ENCODE data around the gene BMP3. TPM values are rescaled to one million over a fixed set of nuclear protein-coding genes. Genes with fewer than 3 reads are reported as not detected.

BMP3 gene, protein sequence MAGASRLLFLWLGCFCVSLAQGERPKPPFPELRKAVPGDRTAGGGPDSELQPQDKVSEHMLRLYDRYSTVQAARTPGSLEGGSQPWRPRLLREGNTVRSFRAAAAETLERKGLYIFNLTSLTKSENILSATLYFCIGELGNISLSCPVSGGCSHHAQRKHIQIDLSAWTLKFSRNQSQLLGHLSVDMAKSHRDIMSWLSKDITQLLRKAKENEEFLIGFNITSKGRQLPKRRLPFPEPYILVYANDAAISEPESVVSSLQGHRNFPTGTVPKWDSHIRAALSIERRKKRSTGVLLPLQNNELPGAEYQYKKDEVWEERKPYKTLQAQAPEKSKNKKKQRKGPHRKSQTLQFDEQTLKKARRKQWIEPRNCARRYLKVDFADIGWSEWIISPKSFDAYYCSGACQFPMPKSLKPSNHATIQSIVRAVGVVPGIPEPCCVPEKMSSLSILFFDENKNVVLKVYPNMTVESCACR
- total RNA-seq (7.1 and 7.7 TPM in 2 replicates), polyA plus RNA-seq (2.6 and 2.9 TPM in 2 replicates)

DNA sequence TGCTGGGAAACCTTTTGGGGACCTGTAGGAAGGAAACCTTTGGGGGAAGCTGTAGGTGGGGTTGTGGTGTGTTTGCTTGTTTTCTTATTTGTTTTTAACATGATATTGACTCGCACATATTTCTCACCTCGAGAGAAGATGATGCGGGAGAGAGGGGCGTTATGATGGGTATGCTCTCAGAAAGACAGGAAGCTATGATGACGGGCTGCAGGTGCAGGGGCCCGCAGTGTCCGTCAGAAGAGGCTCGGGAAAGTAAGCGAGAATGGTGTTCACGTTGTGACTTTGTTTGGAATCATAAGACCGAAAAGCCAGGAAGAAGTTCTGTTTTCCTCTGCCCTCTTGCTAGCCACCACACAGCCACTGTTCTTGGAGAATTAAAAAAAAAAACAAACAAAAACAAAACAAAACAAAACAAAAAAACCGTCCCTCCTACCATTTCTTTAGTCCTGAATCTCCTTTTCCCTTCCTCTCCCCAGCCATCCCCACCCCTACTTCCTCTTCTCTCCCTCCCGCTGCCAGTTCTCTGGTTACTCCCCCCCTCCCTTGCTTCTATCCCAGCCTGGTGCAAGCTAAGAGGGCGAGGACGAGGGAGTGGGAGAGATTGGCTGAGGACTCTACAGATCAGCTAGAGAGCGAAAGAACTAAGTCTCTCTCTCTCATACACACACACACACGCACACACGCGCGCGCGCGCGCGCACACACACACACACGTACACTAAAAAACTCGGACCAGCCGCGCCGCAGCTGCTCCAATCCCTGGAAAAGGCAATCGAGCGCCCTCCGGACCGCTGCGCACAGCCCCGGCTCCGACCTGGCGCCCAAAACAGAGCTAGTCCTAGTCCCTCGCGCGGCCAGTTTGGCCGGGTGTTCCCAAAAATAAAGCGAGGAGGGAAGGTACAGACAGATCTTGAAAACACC is at the start of gene BMP3:
BMP3 (plus strand) TSS at position 648 of the 920 bp plus-strand sequence. CDS start 577 bp downstream, outside the sequence.
- TF ChIP-seq, protein P1, sequence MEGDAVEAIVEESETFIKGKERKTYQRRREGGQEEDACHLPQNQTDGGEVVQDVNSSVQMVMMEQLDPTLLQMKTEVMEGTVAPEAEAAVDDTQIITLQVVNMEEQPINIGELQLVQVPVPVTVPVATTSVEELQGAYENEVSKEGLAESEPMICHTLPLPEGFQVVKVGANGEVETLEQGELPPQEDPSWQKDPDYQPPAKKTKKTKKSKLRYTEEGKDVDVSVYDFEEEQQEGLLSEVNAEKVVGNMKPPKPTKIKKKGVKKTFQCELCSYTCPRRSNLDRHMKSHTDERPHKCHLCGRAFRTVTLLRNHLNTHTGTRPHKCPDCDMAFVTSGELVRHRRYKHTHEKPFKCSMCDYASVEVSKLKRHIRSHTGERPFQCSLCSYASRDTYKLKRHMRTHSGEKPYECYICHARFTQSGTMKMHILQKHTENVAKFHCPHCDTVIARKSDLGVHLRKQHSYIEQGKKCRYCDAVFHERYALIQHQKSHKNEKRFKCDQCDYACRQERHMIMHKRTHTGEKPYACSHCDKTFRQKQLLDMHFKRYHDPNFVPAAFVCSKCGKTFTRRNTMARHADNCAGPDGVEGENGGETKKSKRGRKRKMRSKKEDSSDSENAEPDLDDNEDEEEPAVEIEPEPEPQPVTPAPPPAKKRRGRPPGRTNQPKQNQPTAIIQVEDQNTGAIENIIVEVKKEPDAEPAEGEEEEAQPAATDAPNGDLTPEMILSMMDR (IDR thresholded peaks at IDR 0.05; ENCODE audit: poor library complexity): no peak
- TF ChIP-seq EZH2 (IDR thresholded peaks at IDR 0.05; ENCODE audit: borderline replicate concordance) (no peak), EZH2phosphoT487 (IDR thresholded peaks at IDR 0.05; ENCODE audit: low read depth, severe bottlenecking, unreplicated experiment) (no peak)
- no peaks in the 10 kb centered on the region for H3K36me3 ChIP-seq (replicated peaks; ENCODE audit: insufficient read depth, low read depth)
- 5% methylated on average over 42 of the region's 43 CpGs for WGBS (ENCODE audit: low lambda C conversion rate, missing lambda C conversion rate)
- H2AFZ ChIP-seq: peak within 1 kb of the TSS; percentile 54
- no peaks in the 10 kb centered on the region for H3K9me3 ChIP-seq (ENCODE audit: low read depth)
- H3K4me2 ChIP-seq: peak within 1 kb of the TSS; percentile 95
- H3K27ac ChIP-seq: no peak within 1 kb of the TSS
- no peaks in the 10 kb centered on the region for H3K9me2 ChIP-seq (replicated peaks; ENCODE audit: insufficient read depth)
- no peaks in the 10 kb centered on the region for H3K79me2 ChIP-seq
- H3K4me1 ChIP-seq (ENCODE audit: insufficient read depth): peaks cover 8% of the 10 kb centered on the region
- DNase-seq (ENCODE audit: low spot score): peak; percentile 40
- peaks cover 85% of the 10 kb centered on the region for H3K27me3 ChIP-seq
- H4K20me1 ChIP-seq (ENCODE audit: insufficient read depth, poor library complexity, severe bottlenecking): no peaks in the 10 kb centered on the region
- H3K4me3 ChIP-seq: peak within 1 kb of the TSS; percentile 56

DNA sequence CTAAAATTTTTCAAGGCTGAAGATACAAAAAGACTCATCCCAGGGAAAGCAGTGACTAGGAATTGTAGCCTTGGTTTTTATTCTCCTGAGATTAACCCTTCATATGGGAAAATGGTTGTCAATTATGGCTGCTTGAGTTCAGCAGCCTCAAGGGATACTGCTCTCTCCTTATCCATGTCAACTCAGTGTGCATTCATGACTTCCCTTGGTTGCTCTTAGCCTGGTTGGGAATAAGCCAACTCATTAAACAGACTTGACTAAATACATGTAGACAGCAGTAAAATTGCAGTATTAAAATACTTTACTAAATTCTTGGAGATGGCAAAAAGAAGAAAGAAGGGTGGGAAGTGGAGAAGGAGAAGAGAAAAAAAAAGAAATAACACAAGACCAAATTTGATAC is 44.5 kb upstream of the BMP3 start:
- TF ChIP-seq EZH2phosphoT487 (IDR thresholded peaks at IDR 0.05; ENCODE audit: low read depth, severe bottlenecking, unreplicated experiment) (no peak), EZH2 (IDR thresholded peaks at IDR 0.05; ENCODE audit: borderline replicate concordance) (no peak)
- TF ChIP-seq, protein P1 (IDR thresholded peaks at IDR 0.05; ENCODE audit: poor library complexity): no peak
- DNase-seq (ENCODE audit: low spot score): no peak
- Histone ChIP-seq H3K27ac (no peak overlapping the region), H3K4me3 (no peak overlapping the region), H3K27me3 (peaks cover 5% of the 10 kb centered on the region), H3K79me2 (no peaks in the 10 kb centered on the region), H3K9me2 (replicated peaks; ENCODE audit: insufficient read depth) (no peaks in the 10 kb centered on the region), H3K4me1 (ENCODE audit: insufficient read depth) (no peaks in the 10 kb centered on the region), H3K36me3 (replicated peaks; ENCODE audit: insufficient read depth, low read depth) (no peaks in the 10 kb centered on the region), H4K20me1 (ENCODE audit: insufficient read depth, poor library complexity, severe bottlenecking) (no peaks in the 10 kb centered on the region), H3K4me2 (no peak overlapping the region), H3K9me3 (ENCODE audit: low read depth) (no peaks in the 10 kb centered on the region), H2AFZ (no peak overlapping the region)

DNA sequence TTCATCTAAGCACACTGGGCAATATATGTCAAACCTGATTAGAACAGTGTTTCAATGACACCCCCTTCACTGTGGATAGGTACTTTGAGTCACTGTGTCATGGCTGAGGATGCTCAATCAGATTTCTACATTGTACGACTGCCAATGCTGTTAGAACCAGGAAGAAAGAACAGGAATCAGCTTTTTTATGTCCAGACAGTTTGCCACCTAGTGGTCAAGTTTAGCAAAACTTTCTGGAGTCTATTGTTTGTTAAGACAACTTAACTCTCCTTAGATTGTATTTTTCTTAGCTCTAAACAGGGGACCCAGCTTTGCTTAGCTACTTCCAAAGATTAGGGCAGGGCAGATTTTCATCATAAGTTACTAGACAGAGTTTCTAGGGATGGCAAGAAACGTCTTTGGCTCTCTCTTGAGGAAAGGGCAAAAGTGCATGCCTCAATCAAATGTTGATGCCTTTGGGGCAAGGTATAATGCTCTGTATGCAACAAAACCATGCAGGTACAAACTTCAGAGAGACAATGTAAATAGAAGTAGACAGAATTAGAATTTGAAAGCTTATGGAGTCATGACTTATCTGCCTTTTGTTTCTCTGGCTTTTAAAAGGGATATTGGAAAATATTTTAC is 40.5 kb upstream of the BMP3 start:
- TF ChIP-seq, protein P1 (IDR thresholded peaks at IDR 0.05; ENCODE audit: poor library complexity): peak; percentile 72
- TF ChIP-seq EZH2 (IDR thresholded peaks at IDR 0.05; ENCODE audit: borderline replicate concordance) (no peak), EZH2phosphoT487 (IDR thresholded peaks at IDR 0.05; ENCODE audit: low read depth, severe bottlenecking, unreplicated experiment) (no peak)
- Histone ChIP-seq H3K27ac (no peak overlapping the region), H3K4me3 (no peak overlapping the region), H3K9me3 (ENCODE audit: low read depth) (no peaks in the 10 kb centered on the region), H2AFZ (no peak overlapping the region), H4K20me1 (ENCODE audit: insufficient read depth, poor library complexity, severe bottlenecking) (no peaks in the 10 kb centered on the region), H3K27me3 (peaks cover 5% of the 10 kb centered on the region), H3K36me3 (replicated peaks; ENCODE audit: insufficient read depth, low read depth) (no peaks in the 10 kb centered on the region), H3K4me2 (no peak overlapping the region), H3K79me2 (no peaks in the 10 kb centered on the region), H3K4me1 (ENCODE audit: insufficient read depth) (no peaks in the 10 kb centered on the region), H3K9me2 (replicated peaks; ENCODE audit: insufficient read depth) (no peaks in the 10 kb centered on the region)
- 7% methylated on average over 2 of the region's 2 CpGs for WGBS (ENCODE audit: low lambda C conversion rate, missing lambda C conversion rate)
- peak; percentile 79 for DNase-seq (ENCODE audit: low spot score)
